ENCODE data around the gene PTRH1.

PTRH1 gene

DNA sequence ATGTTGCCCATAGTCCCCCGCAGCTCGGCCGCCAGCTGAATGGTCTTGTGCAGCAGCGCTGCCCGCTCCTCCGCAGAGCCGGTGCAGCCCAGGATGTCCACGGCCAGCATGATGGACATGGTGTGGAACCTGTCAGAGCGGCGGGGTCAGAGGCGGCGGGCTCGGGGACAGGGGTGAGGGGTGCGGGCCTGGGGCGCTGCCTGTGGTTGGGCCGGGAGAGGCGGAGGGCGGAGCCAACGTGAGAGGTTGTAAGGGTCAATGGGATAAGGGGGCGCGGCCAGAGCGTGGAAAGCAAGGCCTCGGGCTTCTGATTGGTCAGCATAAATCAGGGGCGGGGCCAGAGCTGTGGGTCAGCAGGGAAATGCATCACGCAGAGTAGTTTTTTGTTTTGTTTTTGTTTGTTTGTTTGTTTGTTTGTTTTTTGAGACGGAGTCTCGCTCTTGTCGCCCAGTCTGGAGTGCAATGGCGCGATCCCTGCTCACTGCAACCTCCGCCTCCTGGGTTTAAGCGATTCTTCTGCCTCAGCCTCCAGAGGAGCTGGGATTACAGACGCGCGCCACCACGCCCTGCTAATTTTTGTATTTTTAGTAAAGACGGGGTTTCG lies 26.5 kb upstream of the PTRH1 start:
- DNase-seq, result no peak

DNA sequence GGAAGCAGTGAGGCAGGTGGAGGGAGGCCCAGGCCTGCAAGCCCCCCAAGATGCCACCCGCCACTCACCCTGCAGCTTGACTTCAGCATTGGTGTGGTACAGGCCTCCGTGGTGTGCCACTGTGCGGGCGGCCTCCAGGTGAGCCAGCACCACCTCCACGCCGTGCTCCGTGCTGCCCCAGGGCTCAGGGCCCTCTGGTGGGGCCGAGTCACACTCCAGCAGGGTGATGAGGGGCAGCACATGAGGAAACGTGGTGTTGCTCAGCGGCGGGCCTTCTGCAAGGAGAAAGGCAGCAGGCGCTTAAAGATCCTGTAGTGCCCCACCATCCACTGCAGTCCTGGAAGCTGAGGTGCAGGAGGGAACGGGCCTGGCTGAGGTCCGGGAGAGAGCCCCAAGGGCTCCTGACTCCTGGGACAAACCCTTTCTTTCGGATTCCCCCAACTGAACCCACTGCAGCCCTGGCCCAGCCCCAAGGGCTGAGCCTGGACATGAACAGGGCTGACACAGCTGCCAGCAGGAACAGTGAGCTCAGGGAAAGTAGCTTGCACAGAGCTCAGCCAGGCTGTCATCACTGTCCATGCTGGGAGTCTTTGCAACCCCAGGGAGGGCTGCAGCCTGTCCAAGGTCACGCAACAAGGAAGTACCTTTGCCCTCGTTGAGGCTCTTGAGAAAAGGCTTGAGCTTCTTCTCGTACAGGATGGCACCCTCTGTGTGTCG lies 24.3 kb upstream of the PTRH1 start:
- peak; percentile 45 to 71 (median 56) for DNase-seq

DNA sequence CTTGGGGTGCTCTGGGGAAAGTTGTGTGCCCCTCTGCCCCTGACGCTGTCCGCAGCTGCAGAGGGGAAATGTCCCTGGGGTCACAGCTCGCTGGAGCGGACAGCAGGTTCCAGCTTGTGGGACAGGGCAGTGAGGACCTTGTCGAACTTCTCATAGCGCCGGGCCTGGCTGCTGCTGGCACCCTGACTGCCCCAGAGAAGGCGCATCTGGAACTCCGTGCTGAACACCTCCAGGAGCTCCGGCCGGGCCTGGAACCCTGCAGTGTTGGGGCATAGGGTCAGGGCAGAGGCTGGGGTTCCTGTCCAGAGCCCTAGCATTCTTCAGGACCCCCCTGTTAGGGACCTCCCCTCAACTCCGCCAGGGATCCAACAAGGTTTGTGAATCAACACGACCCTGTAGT lies 23.2 kb upstream of the PTRH1 start:
- DNase-seq, result no peak

DNA sequence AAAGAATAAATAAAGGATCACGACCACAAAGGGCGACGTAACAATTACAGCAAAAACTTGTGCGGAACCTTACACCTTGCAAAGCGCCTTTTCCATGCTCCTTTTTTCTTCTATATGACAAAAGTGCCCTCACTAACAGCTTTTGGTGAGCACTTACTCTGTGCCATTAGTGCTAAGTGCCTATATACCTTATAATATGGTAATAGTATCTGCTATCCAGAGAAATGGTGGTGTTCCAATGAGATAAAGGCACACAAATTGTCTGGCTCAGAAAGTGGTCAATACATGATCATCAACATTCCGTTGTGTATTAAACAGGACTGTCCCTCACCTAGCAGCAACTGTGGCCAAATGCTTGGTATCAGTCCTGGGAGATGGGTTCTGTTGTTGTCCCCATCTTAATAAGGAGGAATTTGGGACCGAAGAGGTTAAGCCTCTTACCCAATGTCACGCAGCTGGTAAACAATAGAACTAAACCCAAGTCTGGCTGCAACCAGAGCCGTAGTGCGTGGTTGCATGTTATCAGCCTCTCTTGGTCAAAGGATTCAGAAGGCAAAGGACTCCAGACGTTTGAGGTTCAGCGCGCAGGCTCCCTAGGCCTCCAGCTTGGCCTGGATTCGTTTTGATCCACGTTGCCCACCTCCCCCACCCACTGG lies 20.2 kb upstream of the PTRH1 start:
- no peak for DNase-seq

DNA sequence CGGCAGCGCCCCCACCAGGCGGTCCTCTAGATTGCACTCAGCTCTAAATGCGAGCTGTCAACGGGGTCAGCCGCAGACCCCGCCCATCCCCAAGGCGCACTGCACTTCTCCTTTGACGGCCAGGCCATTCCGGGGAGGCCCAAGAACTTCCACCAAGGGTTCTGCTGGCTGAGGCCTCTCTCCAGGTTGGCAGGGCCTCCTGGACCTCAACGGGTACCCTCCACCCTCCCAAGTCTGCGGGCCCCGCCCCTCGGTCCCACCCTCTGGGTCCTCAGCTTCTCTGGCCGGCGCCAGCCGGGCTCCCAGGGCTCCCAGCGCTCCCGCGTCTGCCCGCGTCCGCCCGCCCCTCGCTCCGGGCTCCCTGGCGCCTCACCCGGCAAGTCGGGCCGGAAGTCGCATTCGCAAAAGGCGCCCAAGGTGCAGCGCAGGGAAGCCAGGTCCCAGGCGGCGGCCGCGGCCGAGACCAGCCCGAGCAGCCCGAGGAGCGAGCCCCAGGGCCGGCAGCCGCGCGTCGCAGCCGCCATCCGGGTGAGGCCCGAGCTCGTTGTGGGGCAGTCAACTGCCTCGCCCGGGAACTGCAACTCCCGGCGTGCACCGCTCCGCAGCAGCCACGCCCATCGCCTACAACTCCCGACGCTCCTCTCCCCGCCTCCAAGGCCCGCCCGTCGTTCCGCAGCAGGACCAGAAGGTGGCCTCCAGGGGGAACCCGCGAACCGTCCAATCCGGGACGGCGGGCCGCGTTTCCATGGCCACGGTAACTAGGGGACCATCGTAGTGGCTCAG lies 19.5 kb upstream of the PTRH1 start, which contains the start of gene TOR2A:
TSS of gene TOR2A (minus strand) at position 548 of the 783 bp plus-strand sequence. CDS start at position 524, 24 bp downstream.
- DNase-seq, result peak; percentile 99

DNA sequence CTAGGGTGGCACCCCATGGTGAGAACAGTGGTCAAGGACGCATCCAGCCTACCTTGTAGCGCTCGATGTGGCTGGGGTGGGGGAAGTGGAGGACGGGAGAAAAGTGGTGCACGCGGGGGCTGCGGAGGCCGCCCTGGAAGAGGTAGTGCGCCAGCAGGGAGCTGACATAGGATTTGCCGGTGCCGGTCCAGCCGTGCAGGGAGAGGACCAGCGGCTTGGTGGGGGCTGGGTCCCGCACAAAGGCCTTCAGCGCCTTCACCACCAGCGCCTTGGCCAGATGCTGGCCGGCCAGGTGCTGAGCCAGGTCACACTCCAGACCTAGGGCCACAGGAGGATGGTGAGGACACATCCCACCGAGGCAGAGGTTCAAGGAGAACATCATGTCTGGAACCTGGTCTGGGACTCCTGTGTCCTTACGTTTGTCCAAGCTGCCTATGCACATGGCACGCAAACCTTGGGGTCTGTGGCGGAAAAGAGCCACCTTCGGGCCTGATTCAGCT lies 18.8 kb upstream of the PTRH1 start:
- DNase-seq, result no peak

DNA sequence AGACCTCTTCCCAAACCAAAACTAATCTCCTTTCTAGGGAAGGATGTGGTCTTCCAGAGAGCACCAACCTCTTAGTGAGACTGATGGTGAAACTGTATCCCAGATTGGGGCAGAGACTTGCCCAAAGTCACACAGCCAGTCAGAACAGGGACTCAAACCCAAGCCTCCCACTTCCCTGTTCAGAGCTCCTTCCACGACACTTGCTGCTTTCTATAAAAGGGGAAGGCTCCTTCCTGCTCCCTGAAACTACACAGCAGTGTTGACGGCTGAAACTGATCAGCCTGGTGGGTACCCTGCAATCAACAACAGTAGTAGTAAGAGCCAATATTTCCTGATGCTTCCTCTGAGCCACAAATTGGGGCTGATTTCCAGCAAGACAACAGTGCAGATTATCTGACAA lies 18.2 kb upstream of the PTRH1 start:
- peak; percentile 11 to 65 (median 53) for DNase-seq

DNA sequence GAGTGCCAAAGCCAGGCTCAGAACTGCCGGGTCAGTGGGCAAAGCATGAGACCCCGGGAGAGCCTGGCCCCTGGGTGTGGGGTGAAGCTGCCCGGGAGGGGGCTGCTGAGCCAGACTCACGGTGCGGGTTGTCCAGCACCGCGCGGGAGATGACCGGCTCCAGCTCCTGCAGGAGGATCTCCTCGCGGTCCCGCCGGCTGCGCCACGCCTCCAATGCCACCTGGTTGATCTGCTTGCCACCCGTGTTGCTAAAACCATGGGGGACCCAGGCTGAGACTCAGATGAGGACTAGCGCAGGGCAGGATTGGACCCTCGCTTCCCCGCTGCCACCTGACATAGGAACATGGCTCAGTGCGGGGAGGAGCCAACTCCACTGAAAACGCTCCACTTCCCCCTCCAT lies 17.0 kb upstream of the PTRH1 start:
- no peak for DNase-seq

DNA sequence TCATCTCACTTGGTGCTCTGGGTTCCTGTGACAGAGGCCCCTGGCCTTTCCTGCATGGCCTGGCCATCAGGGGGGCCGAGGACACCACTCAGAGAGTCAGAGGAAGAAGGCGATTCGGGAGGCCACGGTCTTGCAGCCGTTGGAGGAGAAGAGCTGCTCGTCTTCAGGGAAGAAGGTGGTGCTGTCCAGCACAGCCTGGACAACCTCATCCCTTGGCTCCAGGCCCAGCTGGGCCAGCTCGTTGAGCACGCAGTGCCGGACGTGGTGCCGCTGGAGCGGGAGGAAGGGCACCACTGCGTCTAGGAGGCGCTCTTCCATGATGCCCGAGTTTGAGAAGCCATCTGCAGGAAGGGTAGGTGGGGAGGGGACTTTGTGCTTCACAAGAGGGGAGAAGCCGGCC lies 16.5 kb upstream of the PTRH1 start:
- DNase-seq, result no peak

DNA sequence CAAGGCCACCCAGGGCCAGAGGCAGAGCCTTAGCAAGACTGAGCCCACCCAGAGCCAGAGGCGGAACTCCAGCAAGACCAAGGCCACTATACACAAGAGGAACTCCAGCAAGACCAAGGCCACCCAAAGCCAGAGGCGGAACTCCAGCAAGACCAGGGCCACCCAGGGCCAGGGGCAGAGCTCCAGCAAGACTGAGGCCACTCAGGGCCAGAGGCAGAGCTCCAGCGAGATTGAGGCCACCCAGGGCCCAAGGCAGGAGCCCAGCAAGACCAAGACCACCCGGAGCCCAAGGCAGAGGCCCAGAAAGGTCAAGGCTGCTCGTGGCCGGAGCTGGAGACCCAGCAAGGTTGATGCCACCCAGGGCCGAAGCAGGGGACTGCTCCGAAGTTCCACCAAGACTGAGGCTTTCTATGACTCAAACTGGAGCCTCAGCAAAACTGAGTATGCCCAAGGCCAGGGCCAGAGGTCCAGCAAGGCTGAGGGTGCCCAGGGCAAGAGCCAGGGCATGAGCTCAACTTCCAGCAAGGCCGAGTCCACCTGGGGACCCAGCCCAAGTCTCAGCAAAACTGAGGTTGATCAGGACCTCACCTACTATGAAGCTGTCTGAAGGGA lies 15.4 kb upstream of the PTRH1 start:
- DNase-seq, result no peak

DNA sequence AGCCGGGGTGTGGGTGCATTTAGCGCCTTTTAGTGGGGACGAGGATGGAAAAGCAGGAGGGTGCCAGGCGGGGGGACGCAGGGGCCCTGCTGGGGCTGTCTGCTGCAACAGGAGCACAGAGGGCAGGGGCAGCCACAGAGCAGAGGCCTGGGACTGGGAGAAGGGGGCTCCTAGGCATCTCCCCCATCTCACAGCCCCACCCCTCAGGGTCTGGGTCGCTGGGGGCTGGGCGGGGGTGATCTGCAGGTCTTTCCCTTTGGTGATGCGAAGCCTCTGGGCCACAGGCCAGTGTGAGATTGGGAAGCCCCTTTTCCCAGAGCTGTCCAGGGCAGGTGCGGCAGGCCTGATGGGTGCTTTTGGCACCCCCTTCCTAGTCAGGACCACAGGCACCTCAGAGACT lies 14.8 kb upstream of the PTRH1 start:
- DNase-seq, result no peak

DNA sequence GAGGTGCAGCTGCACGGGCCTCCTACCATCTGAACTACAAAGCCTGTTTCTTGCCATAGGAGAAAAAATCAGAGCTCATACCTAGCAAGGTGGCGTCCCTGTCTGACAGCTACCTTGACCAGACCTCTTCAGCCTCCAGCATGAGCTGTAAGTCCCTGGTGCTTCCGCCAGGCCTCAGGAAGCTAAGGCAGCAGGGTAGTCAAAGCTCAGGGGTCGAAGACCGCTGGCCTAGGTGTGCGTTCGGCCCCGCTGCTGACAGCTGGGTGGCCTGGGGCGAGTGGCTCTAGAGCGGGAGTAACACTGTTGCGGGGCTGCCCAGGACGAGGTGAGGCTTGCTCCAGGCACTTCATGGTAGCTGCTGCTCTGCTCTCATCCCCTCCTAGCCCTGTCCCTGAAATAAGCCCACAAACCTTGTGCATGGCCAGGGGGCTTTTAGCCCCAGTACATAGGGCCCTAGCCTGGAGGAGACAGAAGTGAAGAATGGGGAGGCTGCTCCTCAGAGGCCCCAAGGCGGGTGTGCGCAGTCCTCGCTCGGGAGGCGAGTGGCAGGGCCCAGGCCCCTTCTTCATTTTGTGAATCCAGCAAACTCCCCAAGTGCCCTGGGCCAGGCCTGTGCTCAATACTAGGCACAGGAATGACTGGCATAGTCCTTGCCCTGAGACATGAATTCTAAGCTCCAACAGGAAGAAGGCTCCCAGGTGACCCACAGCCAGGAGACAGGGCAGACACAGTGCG lies 14.2 kb upstream of the PTRH1 start:
- DNase-seq, result no peak

DNA sequence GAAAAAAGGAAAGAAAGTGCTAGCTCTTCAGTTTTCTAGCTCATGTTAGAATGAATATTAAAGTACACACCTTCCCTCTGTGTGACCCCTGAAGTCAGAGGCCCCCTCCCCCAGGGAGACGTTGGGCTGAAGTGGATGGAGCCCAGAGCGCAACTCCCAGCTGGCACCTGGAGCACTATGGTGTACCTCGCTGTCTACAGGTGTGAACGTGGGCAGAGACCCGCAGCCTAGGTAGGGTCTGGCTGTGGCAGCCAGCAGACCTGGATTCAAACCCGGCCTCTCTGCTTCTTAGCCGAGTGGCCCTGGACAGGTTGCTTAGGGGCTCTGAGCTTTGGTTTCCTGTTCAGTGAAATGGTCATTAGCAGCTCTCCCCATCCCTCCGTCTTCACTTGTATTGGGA lies 13.3 kb upstream of the PTRH1 start:
- DNase-seq, result no peak

DNA sequence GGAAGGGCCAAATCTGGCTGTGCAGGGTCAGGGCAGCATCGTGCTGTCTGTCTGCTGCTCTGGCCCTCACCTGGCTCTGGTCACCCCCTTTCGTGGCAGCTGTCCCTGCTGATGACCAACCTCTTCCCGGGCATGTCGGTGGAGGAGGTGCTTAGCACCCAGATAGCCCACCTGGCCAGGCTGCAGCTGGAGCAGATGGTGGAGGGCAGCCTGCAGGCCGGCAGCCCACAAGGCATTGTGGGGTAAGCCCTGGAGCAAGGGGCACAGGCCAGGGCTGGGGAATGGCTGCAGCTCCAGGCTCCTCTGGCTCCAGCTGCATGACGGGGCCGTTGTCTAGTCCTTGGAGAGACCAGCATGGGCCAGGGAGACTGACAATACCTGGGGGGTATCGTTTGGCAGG lies 11.4 kb upstream of the PTRH1 start:
- no peak for DNase-seq

DNA sequence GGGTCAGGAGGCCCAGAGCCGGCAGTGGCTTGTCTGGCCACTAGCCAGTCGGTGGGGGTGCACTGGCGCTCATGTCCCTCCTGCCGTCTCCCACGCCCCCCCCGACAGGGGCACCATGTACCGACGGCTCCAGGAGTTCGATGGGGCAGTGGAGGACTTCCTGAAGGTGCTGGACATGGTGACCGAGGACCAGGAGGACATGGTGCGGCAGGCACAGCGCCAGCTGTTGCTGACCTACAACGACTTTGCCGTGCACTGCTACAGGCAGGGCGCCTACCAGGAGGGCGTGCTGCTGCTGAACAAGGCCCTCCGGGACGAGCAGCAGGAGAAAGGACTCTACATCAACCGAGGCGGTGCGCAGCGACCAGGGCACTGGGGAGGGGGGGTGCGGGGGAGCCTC lies 8.5 kb upstream of the PTRH1 start:
- DNase-seq, result no peak

DNA sequence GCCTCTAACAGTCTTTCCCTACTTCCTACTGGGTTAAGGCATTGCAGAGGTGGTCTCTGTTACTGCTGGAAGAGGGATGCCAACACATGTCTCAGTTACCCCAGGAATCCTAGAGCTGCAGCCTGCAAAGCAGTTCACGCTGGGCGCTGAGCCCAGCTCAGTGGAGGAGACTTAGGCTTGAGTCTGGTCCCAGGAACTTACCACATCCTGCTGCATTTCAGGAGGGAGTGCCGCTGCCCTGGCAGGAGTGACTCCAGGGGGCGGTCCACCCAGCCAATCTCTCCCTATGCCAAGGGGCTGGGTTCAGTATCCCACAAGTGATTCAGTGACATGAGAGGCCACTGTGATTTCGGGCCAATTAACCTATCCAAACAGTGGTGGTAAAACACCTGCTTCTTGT lies 8.0 kb upstream of the PTRH1 start:
- DNase-seq, result no peak

DNA sequence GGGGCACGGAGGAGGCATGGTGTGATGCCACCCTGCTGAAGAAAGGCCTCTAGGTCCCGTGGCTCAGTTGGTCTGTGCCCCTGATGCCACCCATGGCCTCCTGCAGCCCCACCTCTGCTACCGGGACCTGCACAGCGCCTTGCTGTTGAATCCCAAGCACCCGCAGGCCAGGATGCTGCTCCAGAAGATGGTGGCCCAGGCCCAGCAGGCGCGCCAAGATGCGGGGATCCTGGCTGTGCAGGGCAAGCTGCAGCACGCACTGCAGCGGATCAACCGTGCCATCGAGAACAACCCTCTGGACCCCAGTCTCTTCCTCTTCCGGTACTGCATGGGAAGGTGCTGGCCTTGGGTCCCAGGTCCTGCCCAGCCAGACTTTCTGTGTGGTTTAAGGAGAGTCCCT lies 7.5 kb upstream of the PTRH1 start:
- no peak for DNase-seq

DNA sequence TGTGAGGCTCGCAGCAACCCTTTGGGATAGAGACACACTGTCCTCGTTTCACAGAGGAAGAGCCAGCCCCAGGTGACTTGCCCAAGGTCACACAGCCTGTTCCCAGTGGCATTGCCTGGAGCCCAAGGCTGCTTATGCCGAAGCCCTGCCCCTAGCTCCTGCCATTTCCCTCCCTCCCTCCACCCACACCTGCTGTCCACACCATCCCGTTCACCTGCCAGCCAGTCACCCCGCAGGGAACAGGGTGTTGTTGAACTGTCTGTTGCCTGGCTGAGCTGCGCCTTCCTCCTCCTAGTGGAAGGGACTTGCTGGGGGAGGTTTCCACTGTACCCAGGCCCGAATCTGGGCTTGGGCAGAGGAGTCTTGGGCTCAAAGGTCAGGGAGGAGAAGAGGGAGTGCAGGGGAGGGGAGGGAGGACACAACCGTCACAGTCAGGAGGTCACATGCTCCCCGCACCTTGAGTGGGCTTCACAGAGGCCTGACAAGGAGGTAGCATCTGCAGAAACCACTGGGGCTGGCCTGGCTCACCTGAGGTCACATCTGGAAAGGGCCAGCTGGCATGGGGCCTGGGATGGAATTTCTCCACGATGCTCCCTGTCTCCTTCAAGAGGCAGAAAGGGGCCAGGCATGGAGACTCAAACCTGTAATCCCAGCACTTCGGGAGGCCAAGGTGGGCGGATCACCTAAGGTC lies 6.7 kb upstream of the PTRH1 start:
- no peak for DNase-seq

DNA sequence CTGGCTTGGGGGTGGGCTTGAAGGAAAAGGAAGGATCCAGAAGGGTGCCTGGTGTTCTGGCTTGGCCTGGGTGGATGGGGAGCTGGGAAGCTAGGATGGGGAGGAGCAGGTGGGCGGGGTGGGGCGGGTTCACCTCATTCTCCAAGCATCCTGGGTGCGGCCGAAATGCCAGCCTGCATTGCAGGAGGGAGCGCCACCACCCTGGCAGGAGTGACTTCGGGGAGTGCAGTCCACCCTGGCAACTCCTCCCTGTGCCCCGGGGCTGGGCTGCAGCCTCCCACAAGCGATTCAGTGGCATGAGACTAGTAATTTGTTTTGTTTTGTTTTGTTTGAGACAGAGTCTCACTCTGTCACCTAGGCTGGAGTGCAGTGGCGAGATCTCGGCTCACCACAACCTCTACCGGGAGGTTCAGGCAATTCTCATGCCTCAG lies 5.9 kb upstream of the PTRH1 start:
- no peak for DNase-seq

DNA sequence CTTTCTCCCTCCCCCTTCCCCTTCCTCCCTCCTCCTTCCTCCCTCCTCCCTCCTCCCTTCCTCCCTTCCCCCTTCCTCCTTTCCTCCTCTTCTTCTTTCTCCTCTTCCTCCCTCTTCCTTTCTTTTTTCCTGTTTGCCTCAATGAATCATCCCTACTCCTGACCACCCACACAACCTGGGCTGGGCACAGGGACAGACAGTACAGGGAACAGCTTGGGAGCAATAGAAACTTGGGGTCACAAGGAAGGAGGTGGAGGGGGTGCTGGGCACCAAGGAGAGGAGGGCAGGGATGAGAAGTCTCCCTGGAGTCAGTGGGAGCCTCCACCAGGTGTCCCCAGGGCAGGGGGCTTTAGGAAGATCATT lies 5.4 kb upstream of the PTRH1 start:
- no peak for DNase-seq

Measured in suppressor macrophage (primary cell).